IgD-negative memory B cell (primary cell): ENCODE data around the gene NPLOC4. TPM values are rescaled to one million over a fixed set of nuclear protein-coding genes. Genes with fewer than 3 reads are reported as not detected.

ENCODE experiments used
- H3K27ac Mint-ChIP-seq, 3 donors: one replicate each; pipeline ENCODE4 v1.8.0; 2020 to 2022; ENCODE audit warnings: mild to moderate bottlenecking in 3 of 3, mixed read lengths in 3 of 3, moderate library complexity in 1 of 3
- H3K27me3 Mint-ChIP-seq: one replicate; pipeline ENCODE4 v1.8.0; 2021; ENCODE audit warnings: mixed read lengths
- H3K36me3 Mint-ChIP-seq: one replicate; pipeline ENCODE4 v1.8.0; 2020; ENCODE audit warnings: mild to moderate bottlenecking, mixed read lengths
- H3K4me1 Mint-ChIP-seq, 3 donors: one replicate each; pipeline ENCODE4 v1.8.0; 2020 to 2022; ENCODE audit warnings: mixed read lengths in 3 of 3, mild to moderate bottlenecking in 1 of 3
- H3K4me3 Mint-ChIP-seq, 4 donors: one replicate each; pipeline ENCODE4 v1.8.0; 2020 to 2022; ENCODE audit warnings: mild to moderate bottlenecking in 4 of 4, mixed read lengths in 4 of 4, moderate library complexity in 3 of 4
- H3K9me3 Mint-ChIP-seq, 3 donors: one replicate each; pipeline ENCODE4 v1.8.0; 2020 to 2021; ENCODE audit warnings: mixed read lengths in 3 of 3, mild to moderate bottlenecking in 1 of 3
- polyA plus RNA-seq: library from polyadenylated mRNA; unstranded; fragments of 300-500 nt; fragmentation: Illumina TruSeq; gene quantifications from one replicate; pipeline ENCODE4 v1.2.3, GENCODE V29; 2021

NPLOC4 gene
- polyA plus RNA-seq, 1 donor from 2014 or later = 53.5 TPM

GRCh38 chr17:81672504-81672903 is 35.6 kb upstream of the NPLOC4 start:
- peaks cover 6 to 12% (median 6%) of the 10 kb centered on the region in 3 donors for H3K4me1 Mint-ChIP-seq
- H3K27ac Mint-ChIP-seq = no peak overlapping the region
- no peaks in the 10 kb centered on the region for H3K9me3 Mint-ChIP-seq
- H3K27me3 Mint-ChIP-seq = no peaks in the 10 kb centered on the region
- no peaks in the 10 kb centered on the region for H3K36me3 Mint-ChIP-seq
- no peak overlapping the region for H3K4me3 Mint-ChIP-seq

- peak overlapping the region; percentile 92 to 97 (median 96) for H3K4me3 Mint-ChIP-seq
- peaks cover 9 to 20% (median 16%) of the 10 kb centered on the region in 3 donors for H3K4me1 Mint-ChIP-seq
- H3K27me3 Mint-ChIP-seq = no peaks in the 10 kb centered on the region
- H3K27ac Mint-ChIP-seq = peak overlapping the region in 2 of 3 donors; percentile 73 to 77
- H3K9me3 Mint-ChIP-seq = no peaks in the 10 kb centered on the region
- H3K36me3 Mint-ChIP-seq = no peaks in the 10 kb centered on the region
Measured at GRCh38 chr17:81667754-81668153, 30.8 kb upstream of the NPLOC4 start.

GRCh38 chr17:81666342-81667191 is 29.7 kb upstream of the NPLOC4 start, which contains the start of the genes CCDC137 and OXLD1:
TSS of gene CCDC137 (plus strand) at chr17:81666737. CDS start at chr17:81666767, 30 bp downstream.
TSS of gene OXLD1 (minus strand) at chr17:81666605. CDS start at chr17:81666577, 28 bp downstream.
- no peaks in the 10 kb centered on the region for H3K9me3 Mint-ChIP-seq
- H3K4me1 Mint-ChIP-seq = peaks cover 9 to 20% (median 16%) of the 10 kb centered on the region in 3 donors
- no peaks in the 10 kb centered on the region for H3K36me3 Mint-ChIP-seq
- no peaks in the 10 kb centered on the region for H3K27me3 Mint-ChIP-seq
- peak within 1 kb of the TSS; percentile 93 to 97 (median 96) for H3K27ac Mint-ChIP-seq
- H3K4me3 Mint-ChIP-seq = peak within 1 kb of the TSS; percentile 92 to 97 (median 96)

GRCh38 chr17:81666092-81666341 is 29.1 kb upstream of the NPLOC4 start:
- H3K4me3 Mint-ChIP-seq = peak overlapping the region; percentile 92 to 97 (median 94)
- peaks cover 9 to 20% (median 16%) of the 10 kb centered on the region in 3 donors for H3K4me1 Mint-ChIP-seq
- no peaks in the 10 kb centered on the region for H3K27me3 Mint-ChIP-seq
- H3K9me3 Mint-ChIP-seq = no peaks in the 10 kb centered on the region
- peak overlapping the region; percentile 93 to 97 (median 96) for H3K27ac Mint-ChIP-seq
- H3K36me3 Mint-ChIP-seq = no peaks in the 10 kb centered on the region

GRCh38 chr17:81665205-81666091 is 28.5 kb upstream of the NPLOC4 start:
- no peaks in the 10 kb centered on the region for H3K36me3 Mint-ChIP-seq
- peaks cover 9 to 20% (median 16%) of the 10 kb centered on the region in 3 donors for H3K4me1 Mint-ChIP-seq
- no peaks in the 10 kb centered on the region for H3K27me3 Mint-ChIP-seq
- peak overlapping the region; percentile 92 to 97 (median 94) for H3K4me3 Mint-ChIP-seq
- peak overlapping the region; percentile 93 to 97 (median 96) for H3K27ac Mint-ChIP-seq
- H3K9me3 Mint-ChIP-seq = no peaks in the 10 kb centered on the region

GRCh38 chr17:81664051-81664470 is 27.1 kb upstream of the NPLOC4 start:
- no peak overlapping the region for H3K27ac Mint-ChIP-seq
- no peaks in the 10 kb centered on the region for H3K9me3 Mint-ChIP-seq
- H3K4me1 Mint-ChIP-seq = peaks cover 9 to 20% (median 16%) of the 10 kb centered on the region in 3 donors
- H3K36me3 Mint-ChIP-seq = no peaks in the 10 kb centered on the region
- no peaks in the 10 kb centered on the region for H3K27me3 Mint-ChIP-seq
- H3K4me3 Mint-ChIP-seq = peak overlapping the region in 3 of 4 donors; percentile 8 to 23 (median 12)

- no peaks in the 10 kb centered on the region for H3K9me3 Mint-ChIP-seq
- no peak overlapping the region for H3K4me3 Mint-ChIP-seq
- no peak overlapping the region for H3K27ac Mint-ChIP-seq
- peaks cover 4 to 13% (median 6%) of the 10 kb centered on the region in 3 donors for H3K4me1 Mint-ChIP-seq
- no peaks in the 10 kb centered on the region for H3K27me3 Mint-ChIP-seq
- H3K36me3 Mint-ChIP-seq = no peaks in the 10 kb centered on the region
Measured at GRCh38 chr17:81662002-81662401, 25.1 kb upstream of the NPLOC4 start.

GRCh38 chr17:81660441-81660840 is 23.5 kb upstream of the NPLOC4 start:
- H3K27ac Mint-ChIP-seq = no peak overlapping the region
- H3K4me3 Mint-ChIP-seq = no peak overlapping the region
- H3K4me1 Mint-ChIP-seq = no peaks in the 10 kb centered on the region
- no peaks in the 10 kb centered on the region for H3K27me3 Mint-ChIP-seq
- no peaks in the 10 kb centered on the region for H3K36me3 Mint-ChIP-seq
- no peaks in the 10 kb centered on the region for H3K9me3 Mint-ChIP-seq

GRCh38 chr17:81659038-81659437 is 22.1 kb upstream of the NPLOC4 start:
- H3K4me3 Mint-ChIP-seq = no peak overlapping the region
- H3K36me3 Mint-ChIP-seq = no peaks in the 10 kb centered on the region
- no peak overlapping the region for H3K27ac Mint-ChIP-seq
- no peaks in the 10 kb centered on the region for H3K4me1 Mint-ChIP-seq
- no peaks in the 10 kb centered on the region for H3K9me3 Mint-ChIP-seq
- peaks cover 4% of the 10 kb centered on the region for H3K27me3 Mint-ChIP-seq

GRCh38 chr17:81656835-81657234 is 19.9 kb upstream of the NPLOC4 start:
- H3K4me1 Mint-ChIP-seq = peaks cover 0 to 4% (median 3%) of the 10 kb centered on the region in 3 donors
- no peaks in the 10 kb centered on the region for H3K9me3 Mint-ChIP-seq
- H3K27ac Mint-ChIP-seq = peak overlapping the region in 2 of 3 donors; percentile 43 to 81
- peaks cover 16% of the 10 kb centered on the region for H3K27me3 Mint-ChIP-seq
- H3K4me3 Mint-ChIP-seq = no peak overlapping the region
- H3K36me3 Mint-ChIP-seq = no peaks in the 10 kb centered on the region

GRCh38 chr17:81656118-81656743 is 19.3 kb upstream of the NPLOC4 start, which contains the start of gene PDE6G:
TSS of gene PDE6G (minus strand) at chr17:81656542. CDS start at chr17:81653305, 3,237 bp downstream.
- Mint-ChIP-seq H3K9me3 (no peaks in the 10 kb centered on the region), H3K4me3 (no peak within 1 kb of the TSS), H3K36me3 (no peaks in the 10 kb centered on the region), H3K4me1 (peaks cover 0 to 5% (median 3%) of the 10 kb centered on the region in 3 donors), H3K27me3 (peaks cover 17% of the 10 kb centered on the region), H3K27ac (peak within 1 kb of the TSS in 2 of 3 donors; percentile 43 to 81)

- Mint-ChIP-seq H3K4me3 (no peak overlapping the region), H3K27ac (no peak overlapping the region), H3K9me3 (no peaks in the 10 kb centered on the region), H3K27me3 (peaks cover 17% of the 10 kb centered on the region), H3K4me1 (peaks cover 0 to 5% (median 3%) of the 10 kb centered on the region in 3 donors), H3K36me3 (no peaks in the 10 kb centered on the region)
Measured at GRCh38 chr17:81655378-81656117, 18.6 kb upstream of the NPLOC4 start.

GRCh38 chr17:81652906-81653771 is 16.2 kb upstream of the NPLOC4 start:
- Mint-ChIP-seq H3K4me1 (peaks cover 0 to 5% (median 3%) of the 10 kb centered on the region in 3 donors), H3K27me3 (peaks cover 29% of the 10 kb centered on the region), H3K27ac (no peak overlapping the region)

More at GRCh38 chr17:81652906-81653771, 16.2 kb upstream of the NPLOC4 start:
- Mint-ChIP-seq H3K4me3 (peak overlapping the region; percentile 4 to 87 (median 71)), H3K9me3 (no peaks in the 10 kb centered on the region), H3K36me3 (no peaks in the 10 kb centered on the region)
